CD4-positive, alpha-beta T cell treated with Interleukin-4 for 4 hours (primary cell): Measurements from ENCODE around the gene MC5R.
"Not testable (repeated sequence)": the region's sequence is repeated elsewhere in the genome, so short reads cannot be mapped to it uniquely, and the experiment has no call there.

Experiments used
- DNase-seq: peaks from one replicate; pipeline ENCODE4 v3.0.0-alpha.2; 2020

MC5R gene

GRCh38 chr18:13862898-13863297 lies 38.9 kb downstream of the MC5R start:
- not testable (repeated sequence) for DNase-seq

- no peak for DNase-seq
These were observed 44.7 kb downstream of the MC5R start for GRCh38 chr18:13868501-13869271.

DNA sequence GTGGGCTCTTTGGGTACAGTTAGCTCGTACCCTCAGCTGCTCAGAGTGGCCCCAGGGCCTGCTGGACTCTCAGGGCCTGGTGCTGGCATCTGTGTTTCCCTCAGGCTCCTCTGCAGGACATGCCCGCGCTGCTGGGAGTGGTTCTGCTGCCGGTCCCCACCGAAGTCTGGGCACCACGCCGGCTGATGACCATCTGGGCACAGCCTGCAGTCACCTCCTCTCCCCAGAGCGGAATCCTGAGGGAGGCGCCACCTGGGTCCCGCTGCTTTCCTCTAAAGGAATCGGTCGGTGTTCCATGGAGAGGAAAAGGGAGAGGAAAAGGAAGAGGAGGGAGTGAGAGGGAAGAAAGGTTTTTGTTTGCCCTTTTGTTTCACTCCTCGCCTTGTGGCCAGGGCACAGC lies 47.8 kb downstream of the MC5R start:
- no peak for DNase-seq

- no peak for DNase-seq
These were observed 48.4 kb downstream of the MC5R start for GRCh38 chr18:13872373-13872772.

GRCh38 chr18:13872932-13873331 lies 49.0 kb downstream of the MC5R start:
- no peak for DNase-seq

DNA sequence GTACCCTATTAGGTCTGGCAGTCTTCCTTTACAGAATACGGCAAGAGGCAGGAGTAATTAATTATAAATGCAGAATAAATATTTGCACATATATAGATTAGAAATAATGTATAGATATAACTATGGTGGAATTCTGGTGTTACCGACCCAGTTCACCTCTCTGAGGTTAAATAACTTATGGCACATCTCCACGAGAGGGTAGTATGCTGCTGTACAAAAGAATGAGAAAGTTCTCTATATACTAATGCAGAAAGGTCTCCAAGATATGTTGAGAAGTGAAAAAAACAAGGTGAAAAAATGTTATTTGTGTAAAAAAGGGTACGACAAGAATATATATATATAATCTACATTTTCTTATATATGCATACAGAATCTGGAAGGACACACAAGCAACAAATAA lies 50.6 kb downstream of the MC5R start:
- DNase-seq, result no peak
